Activated T-cell treated with anti-CD3 and anti-CD28 coated beads for 4 hours (primary cell): ENCODE measurements around the gene NKX2-8.
"Not testable (repeated sequence)": the region's sequence is repeated elsewhere in the genome, so short reads cannot be mapped to it uniquely, and the experiment has no call there.

Source experiments
- DNase-seq: peaks from one replicate; pipeline ENCODE4 v3.0.0-alpha.2; 2020

NKX2-8 gene

DNA sequence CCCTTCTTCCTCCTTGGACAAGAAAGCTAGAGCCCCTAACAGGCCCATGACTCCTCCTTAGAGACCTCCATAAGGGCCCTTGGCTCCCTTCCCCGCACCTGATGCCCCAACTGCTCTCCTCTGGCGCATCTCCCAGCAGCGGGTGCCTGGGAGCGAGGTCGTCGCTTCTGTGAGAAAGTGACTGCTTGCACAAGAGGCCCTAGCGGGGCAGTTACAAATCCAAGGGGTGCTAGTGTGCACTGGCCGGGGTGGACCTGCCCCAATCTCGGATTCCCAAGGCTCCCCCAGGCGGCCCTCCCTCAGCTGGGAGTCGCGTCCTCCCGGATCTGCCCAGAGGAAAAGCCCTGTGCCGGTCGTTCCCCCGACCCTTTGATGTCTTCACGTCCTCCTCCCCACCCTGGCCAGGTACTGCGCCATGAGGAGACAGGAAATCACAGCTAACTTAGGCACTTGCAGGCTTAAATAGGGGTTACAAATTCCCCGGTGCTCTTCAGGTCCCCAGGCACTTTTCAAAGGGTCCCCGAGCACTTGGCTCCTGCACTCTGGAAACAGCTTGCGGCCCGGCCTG, 2.8 kb downstream of the NKX2-8 start:
- DNase-seq, result no peak

DNA sequence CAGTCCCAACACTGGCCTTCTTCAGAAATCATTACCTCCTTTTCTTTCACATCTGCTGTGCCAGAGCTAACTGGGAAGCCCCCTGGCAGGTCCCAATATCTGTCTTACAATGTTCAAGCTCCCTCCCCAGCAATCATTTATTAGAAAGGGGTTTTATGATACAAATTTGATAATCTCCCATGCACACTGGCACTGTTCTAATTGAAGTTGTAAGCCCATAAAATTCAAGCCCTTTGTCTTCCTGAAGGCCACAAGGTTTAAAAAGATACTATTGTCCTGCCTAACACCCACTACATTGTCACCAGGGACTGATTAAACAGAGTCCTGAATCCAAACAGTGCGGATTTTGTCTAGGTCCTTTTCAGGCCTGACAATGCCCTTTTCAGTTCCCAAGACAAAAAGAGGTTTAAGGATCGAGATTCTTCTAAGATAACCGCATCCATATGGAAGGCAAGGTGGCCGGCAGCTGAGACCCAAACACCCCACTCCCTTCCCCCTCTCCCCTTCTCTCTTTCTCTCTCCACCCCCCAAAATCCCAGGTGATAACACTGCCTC, 3.3 kb downstream of the NKX2-8 start:
- DNase-seq, result no peak

DNA sequence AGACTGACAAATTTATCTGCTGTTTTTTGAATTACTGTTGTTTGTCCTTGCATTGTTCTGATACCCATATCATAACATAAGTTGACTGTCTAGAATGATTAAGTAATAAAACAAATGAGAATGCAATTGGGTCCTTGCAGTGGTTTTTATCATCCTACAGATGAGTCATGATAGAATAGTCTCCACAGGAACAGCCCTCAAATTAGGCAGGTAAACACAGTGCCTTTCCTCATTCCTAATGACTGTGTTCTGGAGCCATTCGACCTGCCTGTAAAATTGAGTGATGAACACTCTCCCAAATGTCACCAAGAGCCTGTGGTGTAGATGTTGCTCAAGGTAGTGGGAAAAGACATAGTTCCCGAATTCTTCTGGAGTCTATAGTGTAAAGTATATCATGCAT, 12.3 kb downstream of the NKX2-8 start:
- DNase-seq, result no peak

DNA sequence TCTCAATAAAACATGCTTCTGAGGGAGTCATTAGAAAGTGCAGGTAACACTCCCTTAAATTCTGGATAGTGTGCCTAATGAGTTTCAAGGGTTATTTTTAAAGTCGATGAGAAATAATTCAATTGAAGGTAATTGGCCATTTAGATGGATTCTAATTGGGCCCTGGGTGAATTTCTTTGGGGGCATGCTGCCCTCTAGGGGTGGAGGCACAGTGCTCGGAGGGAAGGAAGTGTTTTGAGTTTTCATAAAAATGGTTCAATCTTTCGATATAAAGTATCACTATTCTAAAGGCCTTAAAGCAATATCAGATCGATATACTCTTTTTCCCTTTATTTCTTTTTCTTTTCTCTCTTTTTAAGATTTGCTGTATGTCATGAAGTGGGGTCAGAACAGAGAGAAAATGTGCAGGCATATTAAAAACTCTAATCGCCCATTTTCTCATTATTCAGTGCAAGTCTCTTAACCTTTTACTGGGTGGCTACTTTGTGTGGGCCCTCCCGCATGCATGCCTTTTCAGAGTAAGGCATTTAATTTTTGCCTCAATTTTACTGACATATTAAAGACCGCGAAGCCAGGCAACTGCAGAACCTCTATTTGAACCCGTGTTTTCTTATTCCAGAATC, 25.5 kb downstream of the NKX2-8 start:
- no peak for DNase-seq

DNA sequence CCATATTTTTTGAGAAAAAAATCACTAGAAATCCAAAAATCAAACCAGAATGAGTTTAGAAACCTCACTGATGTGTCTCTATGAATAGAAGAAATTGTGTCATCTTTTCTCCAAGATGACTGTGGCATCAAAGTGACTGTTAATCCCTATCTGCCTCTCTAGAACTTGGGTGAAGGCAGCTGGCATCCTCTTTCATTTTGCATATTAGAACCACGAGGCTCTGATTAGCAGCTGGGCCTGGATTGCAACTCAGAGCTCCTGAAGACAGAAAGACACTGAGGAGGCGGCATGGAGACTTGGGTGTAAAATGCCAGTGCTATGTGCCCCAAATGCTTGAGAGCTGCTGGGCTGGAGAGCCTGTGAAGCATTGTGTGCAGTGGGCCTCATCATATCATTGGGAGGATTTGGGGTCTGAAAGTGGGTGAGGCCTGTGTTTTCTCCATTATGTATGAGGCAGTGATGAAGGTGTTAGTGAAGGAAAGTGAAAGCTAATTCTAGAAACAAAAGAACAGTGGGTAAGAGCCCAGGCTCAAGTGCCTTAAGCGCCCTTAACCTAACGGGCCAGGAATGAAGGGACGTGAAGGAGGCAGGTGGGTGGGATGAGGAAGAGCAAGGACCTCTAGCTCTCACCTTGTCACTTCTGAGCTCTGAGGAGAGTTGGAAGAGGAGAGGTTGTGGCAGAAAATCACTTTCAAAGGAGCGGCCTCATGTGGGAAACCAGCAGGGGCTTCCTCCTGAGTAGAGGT, 26.2 kb downstream of the NKX2-8 start:
- DNase-seq, result no peak

DNA sequence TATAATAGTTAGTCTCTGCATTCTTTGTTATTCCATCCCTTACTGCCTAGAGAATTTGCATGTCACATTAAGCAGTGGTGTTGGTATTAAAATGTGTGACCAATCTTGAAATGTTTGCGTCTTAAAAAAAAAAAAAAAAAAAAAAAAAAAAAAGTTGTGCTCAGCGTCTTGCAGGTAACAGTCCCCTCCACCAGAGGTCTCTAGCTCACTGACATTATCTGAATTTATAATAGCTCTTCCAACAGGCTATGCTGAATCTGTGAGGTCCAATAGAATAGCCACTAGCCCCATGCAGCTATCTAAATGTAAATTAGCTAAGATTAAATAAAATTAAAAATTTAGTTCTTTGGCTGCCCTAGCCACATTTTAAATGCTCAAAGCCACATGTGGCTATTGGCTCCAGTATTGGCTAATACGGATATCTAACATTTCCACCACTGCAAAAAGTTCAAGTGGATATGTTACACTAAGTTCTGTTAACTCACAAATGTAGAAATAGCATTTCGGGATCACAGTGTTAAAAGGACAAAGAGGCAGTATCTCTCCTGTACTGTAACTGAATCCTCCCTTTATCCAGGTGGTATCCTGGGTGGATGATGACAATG, 28.7 kb downstream of the NKX2-8 start:
- no peak for DNase-seq

DNA sequence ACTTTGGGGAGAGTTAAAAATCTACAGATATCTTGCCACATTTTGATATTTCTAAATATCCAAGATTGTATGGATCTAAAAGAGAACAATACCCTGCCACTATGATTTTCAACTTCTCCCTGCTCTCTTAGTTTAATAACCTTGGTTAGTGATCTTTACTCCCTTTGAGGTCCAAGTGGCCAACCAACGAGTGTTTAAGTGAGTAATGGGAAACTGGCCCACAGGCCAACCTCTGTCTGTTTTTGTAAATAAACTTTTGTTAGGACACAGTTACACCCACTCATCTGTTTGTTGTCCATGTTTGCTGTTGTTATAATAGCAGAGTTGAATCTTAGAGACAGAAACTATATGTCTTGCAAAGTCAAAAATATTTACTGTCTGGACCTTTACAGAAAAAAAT, 31.5 kb downstream of the NKX2-8 start:
- no peak for DNase-seq

DNA sequence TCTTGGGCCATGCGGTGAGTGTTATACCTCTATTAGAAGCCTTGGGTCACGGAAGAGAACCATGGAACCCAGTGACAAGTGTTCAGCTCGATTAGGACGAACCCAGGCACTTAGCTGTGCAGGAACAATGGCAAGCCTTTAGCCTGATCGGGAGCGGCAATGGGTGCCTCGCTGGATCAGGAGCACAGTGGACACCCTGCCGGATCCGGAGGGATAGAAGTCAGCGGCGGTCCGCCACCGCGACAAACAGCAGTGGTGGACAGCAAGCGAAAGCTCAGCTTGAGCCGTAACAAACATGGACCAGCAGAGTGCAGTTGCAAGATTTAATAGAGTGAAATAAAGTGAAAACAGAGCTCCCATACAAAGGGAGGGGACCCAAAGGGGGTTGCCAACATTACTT, 38.1 kb downstream of the NKX2-8 start:
- not testable (repeated sequence) for DNase-seq

DNA sequence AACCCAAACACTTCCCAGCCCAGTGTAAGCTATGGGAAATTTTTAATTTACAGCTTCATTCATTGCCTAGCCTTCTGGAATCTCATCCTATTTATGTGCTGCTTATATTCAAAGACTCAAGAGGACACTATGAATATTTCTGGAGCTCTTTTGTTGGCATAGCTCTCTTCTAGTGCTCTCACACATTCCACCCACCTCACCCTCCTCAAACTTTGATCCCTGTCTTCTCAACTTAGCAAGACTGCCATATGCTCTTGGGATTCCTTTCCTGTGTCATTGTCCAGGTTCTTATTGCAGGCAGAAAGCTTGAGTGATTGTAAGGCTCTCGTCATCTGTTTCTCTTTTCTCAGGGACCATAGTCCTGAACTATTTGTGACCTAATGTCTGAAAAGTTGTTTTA, 44.4 kb downstream of the NKX2-8 start:
- no peak for DNase-seq
